ENCODE data around the gene GRIN3B.
"Not testable (repeated sequence)": the region's sequence is repeated elsewhere in the genome, so short reads cannot be mapped to it uniquely, and the experiment has no call there.

GRIN3B gene

DNA sequence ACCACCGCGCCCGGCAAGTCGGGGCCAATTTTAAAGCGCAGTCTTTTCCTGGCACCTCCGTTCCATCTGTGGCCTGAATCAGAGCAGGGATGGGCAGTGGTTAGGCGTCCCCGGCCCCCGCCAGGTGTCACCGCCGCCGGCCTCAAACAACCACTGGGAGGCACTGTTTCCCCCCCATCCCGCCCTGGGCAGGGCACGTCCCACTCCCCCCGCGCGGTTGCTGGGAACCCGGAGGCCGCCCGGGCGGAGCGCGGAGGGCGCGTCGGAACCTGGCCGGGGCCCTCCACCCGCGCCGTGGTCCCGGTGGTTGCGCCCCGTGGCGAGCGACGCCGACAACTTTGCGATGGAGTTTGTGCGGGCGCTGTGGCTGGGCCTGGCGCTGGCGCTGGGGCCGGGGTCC lies at the start of gene GRIN3B:
GRIN3B (plus strand) TSS at position 325 of the 400 bp plus-strand sequence; CDS start at position 344, 19 bp downstream.
- DNase-seq (ENCODE audit: low read depth), result no peak

DNA sequence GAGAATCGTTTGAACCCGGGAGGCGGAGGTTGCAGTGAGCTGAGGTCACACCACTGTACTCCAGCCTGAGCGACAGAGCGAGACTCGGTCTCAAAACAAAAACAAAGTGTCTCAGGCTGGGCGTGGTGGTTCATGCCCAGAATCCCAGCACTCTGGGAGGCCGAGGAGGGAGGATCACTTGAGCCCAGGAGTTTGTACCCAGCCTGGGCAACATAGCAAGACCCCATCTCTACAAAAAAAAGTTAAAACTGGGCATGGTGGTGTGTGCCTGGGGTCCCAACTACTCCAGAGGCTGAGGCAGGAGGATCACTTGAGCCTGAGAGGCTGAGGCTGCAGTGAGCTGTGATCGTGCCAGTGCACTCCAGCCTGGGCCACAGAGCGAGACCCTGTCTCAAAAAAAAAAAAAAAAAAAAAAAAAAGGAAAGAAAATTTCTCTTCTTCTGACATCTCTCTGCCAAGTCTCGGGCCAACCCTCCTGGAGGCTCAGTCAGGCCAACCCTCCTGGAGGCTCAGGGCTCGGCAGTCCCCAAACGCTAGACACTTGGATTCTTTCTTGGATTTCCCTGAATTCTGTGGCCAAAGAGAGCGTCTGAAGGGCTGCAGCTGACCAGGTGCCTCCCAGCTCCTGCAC lies 48.1 kb upstream of the GRIN3B start:
- no peak for DNase-seq (ENCODE audit: low read depth)

DNA sequence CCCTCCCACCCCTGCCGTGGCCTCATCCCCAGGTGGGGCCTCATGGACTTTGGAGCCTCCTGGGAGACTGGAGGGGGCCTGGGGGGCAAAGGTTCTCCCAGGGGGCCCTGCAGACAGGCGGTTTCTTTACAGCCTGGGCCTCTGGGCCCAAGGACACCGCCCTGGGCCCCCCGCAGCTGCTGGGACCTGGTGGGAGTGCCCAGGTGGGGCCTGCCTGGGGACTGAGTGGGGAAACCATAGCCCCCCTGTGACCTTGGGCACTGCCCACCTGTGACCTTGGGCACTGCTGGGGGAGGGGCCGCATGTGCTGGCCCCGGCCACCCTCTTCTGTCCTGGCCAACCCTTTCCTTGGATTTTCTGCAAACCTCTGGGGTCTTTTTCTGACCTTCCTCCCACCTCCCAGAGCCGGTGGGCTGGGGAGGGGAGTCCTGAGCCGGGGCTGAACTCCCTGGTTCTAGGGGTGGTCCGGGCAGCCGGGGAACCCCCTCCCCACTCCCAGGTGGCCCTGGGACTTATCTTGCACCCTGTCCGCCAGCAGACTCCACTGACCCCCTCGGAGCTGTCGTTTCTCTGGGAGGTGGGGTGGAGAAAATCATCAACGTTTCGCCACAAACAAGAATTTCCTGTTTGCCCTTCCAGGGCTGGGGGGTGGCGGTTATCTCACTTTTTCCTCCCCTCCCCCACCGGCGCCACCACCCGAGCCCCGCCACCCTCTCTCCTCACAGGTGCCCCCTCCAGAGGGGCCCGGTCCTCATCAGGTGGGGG lies 47.4 kb upstream of the GRIN3B start:
- no peak for DNase-seq (ENCODE audit: low read depth)

DNA sequence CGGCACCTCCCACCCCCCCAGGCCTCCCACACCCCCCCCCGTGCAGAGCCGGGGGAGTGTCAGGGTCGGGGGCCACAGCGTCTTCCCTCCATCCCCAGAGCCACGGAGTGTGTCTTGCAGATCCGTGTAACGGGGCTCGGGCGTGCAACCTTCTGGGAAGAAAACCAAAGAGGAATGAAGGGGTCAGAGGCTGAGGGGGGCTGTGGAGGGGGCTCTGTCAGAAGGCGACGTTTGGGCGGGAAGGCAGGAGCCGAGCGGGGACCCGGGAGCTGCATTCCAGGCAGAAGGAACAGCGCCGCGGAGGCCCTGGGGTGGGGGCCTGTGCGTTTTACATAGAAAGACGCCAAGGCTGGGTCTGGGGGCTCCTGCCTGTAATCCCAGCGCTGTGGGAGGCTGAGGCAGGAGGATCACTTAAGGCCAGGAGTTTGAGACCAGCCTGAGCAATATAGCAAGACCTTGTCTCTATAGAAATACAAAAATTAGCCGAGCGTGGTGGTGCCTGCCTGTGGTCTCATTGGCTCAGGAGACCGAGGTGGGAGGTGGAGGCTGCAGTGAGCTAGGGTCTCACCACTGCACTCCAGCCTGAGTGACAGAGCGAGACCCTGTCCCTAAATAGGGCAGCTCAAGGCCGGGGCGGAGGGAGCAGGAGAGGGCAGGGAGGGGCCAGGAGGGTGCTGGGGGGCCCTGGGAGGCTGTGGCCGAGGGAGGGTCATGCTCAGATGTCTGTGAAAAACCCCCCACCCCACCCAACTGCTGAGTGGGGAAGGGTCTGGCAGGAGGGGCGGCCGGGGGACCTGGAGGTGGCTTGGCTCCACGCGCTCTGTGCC lies 46.6 kb upstream of the GRIN3B start:
- no peak for DNase-seq (ENCODE audit: low read depth)

GRCh38 chr19:954272-954671 lies 45.9 kb upstream of the GRIN3B start:
- DNase-seq (ENCODE audit: low read depth), result no peak

DNA sequence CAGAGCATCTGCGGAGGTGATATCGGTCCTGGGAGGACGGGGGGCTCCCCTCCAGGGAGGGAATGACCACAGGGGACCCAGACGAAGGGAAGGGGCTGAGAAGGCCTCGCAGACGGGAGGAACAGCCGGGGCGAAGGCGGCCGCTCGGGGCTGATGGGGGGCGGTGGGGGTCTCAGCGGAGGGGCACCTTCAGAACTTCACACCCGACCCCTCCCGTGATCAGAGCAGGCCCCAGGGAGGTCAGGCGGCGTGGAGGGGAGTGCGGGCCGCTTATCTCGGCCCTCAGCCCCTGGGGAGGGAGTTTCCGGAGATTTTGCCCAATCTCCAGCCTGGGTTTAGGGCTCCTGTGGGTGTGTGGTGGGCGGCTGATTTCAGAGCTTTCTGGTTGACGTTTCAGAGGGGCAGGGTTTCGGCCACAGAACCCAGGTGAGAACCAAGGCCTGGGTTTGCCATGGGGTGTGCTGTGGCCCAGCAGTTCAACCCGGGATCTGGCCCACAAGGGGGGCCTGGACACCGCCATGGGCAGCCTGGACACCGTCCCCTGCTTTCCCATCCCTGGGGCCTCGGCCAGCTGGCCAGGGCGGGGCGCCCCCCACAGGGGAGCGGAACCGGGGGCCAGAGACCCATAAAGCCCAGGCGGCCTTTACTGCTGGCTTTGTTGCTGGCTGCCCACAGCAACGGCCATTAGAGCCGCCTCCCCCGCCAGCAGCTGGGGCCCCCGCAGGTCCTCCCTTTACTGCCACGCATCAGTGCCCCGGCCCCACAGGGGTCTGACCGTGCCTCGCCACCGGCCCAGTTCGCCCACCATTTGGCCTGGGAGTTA lies 45.3 kb upstream of the GRIN3B start:
- no peak for DNase-seq (ENCODE audit: low read depth)

- DNase-seq (ENCODE audit: low read depth), result no peak
These were observed 44.1 kb upstream of the GRIN3B start for GRCh38 chr19:955803-956765.

GRCh38 chr19:956766-957440 lies 43.3 kb upstream of the GRIN3B start:
- DNase-seq (ENCODE audit: low read depth), result no peak

- DNase-seq (ENCODE audit: low read depth), result not testable (repeated sequence)
These were observed 42.6 kb upstream of the GRIN3B start for GRCh38 chr19:957578-957977.

GRCh38 chr19:958967-959855 lies 41.0 kb upstream of the GRIN3B start:
- no peak for DNase-seq (ENCODE audit: low read depth)

- DNase-seq (ENCODE audit: low read depth), result no peak
These were observed 40.2 kb upstream of the GRIN3B start for GRCh38 chr19:960020-960419.

DNA sequence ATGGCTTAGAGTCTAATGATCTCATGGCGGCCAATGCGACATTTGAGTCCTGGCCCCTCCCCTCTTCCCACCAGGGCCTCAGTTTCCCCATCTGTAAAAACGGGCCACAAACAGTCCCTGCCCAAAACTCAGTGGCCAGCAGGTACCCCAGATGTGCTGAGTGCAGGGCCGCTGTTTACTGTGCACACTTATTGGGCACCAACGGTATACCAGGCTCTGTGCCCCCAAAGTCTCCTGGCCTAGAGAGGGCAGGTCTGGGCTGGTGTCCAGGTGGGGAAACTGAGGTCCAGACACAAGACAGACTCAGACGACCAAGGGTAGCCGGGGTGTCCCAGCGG lies 39.6 kb upstream of the GRIN3B start:
- no peak for DNase-seq (ENCODE audit: low read depth)

DNA sequence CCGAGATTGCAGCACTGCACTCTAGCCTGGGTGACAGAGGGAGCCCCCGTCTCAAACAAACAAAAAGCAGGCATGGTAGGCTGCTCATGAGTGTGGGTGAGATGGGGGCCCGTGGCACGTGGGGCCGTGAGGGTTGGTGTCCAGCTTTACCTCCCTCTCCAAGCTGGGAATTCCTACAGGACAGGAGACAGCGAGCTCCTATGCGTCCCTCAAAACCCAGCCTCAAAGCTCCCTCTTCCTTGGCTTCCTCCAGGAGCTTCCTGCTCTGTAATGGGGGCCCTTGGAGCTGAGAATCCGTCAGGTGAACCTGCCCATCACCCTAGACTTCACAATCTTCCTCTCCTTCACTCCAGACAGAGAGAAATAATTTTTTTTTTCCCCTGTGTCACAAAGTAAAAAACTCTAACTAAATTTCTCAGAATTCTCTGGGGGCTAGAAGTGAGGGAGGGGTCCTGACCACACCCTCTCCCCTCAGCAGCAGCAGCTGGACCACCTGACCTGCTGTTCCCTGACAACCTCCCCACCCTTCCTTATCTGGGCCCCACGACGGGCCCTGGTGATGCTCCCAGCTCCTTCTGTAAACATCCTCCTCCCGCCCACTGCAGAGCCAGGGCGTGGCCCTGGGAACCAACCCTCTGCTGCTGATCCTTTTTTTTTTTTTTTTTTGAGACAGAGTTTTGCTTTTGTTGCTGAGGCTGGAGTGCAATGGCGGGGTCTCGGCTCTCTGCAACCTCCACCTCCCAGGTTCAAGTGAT lies 38.2 kb upstream of the GRIN3B start:
- no peak for DNase-seq (ENCODE audit: low read depth)

GRCh38 chr19:962683-963400 lies 37.4 kb upstream of the GRIN3B start:
- no peak for DNase-seq (ENCODE audit: low read depth)

GRCh38 chr19:963486-963951 lies 36.7 kb upstream of the GRIN3B start:
- no peak for DNase-seq (ENCODE audit: low read depth)

DNA sequence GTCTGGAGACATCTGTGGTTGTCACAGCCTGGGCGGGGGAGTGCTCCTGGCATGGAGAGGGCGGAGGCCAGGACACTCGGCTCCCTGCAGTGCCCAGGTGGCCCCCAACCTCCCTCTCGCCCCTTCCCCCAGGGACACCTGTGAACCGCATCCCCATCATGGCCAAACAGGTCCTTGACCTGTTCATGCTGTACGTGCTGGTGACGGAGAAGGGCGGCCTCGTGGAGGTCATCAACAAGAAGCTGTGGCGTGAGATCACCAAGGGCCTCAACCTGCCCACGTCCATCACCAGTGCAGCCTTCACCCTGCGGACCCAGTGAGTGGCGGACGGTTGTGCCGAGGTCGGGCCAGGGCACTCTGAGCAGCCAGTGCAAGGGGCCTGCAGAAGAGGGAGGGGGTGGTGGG lies 36.1 kb upstream of the GRIN3B start:
- no peak for DNase-seq (ENCODE audit: low read depth)

DNA sequence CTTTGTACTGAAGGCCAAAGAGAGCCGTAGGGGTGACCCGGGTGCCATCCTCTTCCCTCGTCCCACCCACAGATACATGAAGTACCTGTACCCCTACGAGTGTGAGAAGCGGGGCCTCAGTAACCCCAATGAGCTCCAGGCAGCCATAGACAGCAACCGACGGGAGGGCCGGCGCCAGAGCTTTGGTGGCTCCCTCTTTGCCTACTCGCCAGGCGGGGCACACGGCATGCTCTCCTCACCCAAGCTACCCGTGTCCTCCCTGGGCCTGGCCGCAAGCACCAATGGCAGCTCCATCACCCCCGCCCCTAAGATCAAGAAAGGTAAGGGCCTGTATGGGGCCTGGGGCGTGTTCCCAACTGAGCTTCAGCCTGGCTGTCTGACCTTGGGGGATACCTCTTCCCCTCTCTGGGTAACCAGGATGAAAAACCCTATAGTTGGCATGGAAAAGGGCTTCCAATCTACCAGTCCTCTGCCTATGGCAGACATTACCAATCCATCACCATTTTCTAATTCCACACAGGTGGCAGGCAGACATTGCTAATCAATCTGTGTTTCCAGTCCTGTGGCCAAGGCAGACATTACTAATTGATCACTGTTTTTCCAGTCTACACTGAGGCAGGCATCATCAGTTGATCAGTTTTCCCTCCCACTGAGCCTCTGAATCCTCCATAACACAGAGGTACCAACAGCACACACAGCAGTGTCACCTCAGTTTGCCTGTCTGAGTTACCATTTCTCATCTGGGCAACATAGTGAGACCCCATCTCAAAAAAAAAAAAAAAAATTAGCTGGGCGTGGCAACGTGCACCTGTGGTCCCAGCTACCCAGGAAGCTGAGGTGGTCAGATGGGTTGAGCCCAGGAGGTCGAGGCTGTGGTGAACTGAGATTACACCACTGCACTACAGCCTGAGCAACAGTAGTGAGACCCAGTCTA lies 35.2 kb upstream of the GRIN3B start:
- no peak for DNase-seq (ENCODE audit: low read depth)
